ENCODE results near the gene USP48. TPM values are rescaled to one million over a fixed set of nuclear protein-coding genes. Genes with fewer than 3 reads are reported as not detected.

USP48 gene
- polyA plus RNA-seq, 1 experiment: 43.6 TPM

GRCh38 chr1:21759818-21760217 is 23.1 kb downstream of the USP48 start:
- ChIA-PET POLR2A (no interaction called here), CTCF (no interaction called here)
- no peak for DNase-seq (ENCODE audit: low read depth, low spot score)
- Histone ChIP-seq H3K27ac (ENCODE audit: low read depth, low read length) (no peak overlapping the region), H3K27me3 (ENCODE audit: control insufficient read depth, insufficient read depth, low read length) (no peaks in the 10 kb centered on the region), H3K9me3 (ENCODE audit: control insufficient read depth, insufficient read depth, low read length) (no peaks in the 10 kb centered on the region), H3K4me3 (ENCODE audit: low read depth, low read length) (no peak overlapping the region)
- TF ChIP-seq CTCF (IDR thresholded peaks at IDR 0.05; ENCODE audit: low read depth, low read length): no peak

GRCh38 chr1:21759182-21759581 is 23.8 kb downstream of the USP48 start:
- CTCF ChIA-PET: no interaction called here
- no peak for TF ChIP-seq CTCF (IDR thresholded peaks at IDR 0.05; ENCODE audit: low read depth, low read length)
- Histone ChIP-seq H3K9me3 (ENCODE audit: control insufficient read depth, insufficient read depth, low read length) (no peaks in the 10 kb centered on the region), H3K27me3 (ENCODE audit: control insufficient read depth, insufficient read depth, low read length) (no peaks in the 10 kb centered on the region), H3K27ac (ENCODE audit: low read depth, low read length) (no peak overlapping the region), H3K4me3 (ENCODE audit: low read depth, low read length) (no peak overlapping the region)
- POLR2A ChIA-PET: no interaction called here
- no peak for DNase-seq (ENCODE audit: low read depth, low spot score)

- no peak for TF ChIP-seq CTCF (IDR thresholded peaks at IDR 0.05; ENCODE audit: low read depth, low read length)
- Histone ChIP-seq H3K9me3 (ENCODE audit: control insufficient read depth, insufficient read depth, low read length) (no peaks in the 10 kb centered on the region), H3K27me3 (ENCODE audit: control insufficient read depth, insufficient read depth, low read length) (no peaks in the 10 kb centered on the region), H3K4me3 (ENCODE audit: low read depth, low read length) (no peak overlapping the region), H3K27ac (ENCODE audit: low read depth, low read length) (no peak overlapping the region)
- ChIA-PET POLR2A (no interaction called here), CTCF (no interaction called here)
- no peak for DNase-seq (ENCODE audit: low read depth, low spot score)
These were observed 24.3 kb downstream of the USP48 start for GRCh38 chr1:21758614-21759013.

- CTCF ChIA-PET: interaction anchor here (0.7 kb wide), 1 partner anchor 105 kb away, joined by 4 read pairs; no protein-coding TSS in a partner anchor
- Histone ChIP-seq H3K4me3 (ENCODE audit: low read depth, low read length) (no peak overlapping the region), H3K27ac (ENCODE audit: low read depth, low read length) (no peak overlapping the region), H3K27me3 (ENCODE audit: control insufficient read depth, insufficient read depth, low read length) (no peaks in the 10 kb centered on the region), H3K9me3 (ENCODE audit: control insufficient read depth, insufficient read depth, low read length) (no peaks in the 10 kb centered on the region)
- POLR2A ChIA-PET: interaction anchor here (0.6 kb wide), 1 partner anchor 37 kb away, joined by 8 read pairs; no protein-coding TSS in a partner anchor
- no peak for TF ChIP-seq CTCF (IDR thresholded peaks at IDR 0.05; ENCODE audit: low read depth, low read length)
- DNase-seq (ENCODE audit: low read depth, low spot score): no peak
These were observed 26.4 kb downstream of the USP48 start for GRCh38 chr1:21756393-21757089.

GRCh38 chr1:21755067-21755466 is 27.9 kb downstream of the USP48 start:
- ChIA-PET POLR2A (no interaction called here), CTCF (interaction anchor here (0.6 to 0.7 kb wide), 2 partner anchors 17 to 217 kb away, joined by 3 read pairs; no protein-coding TSS in a partner anchor)
- Histone ChIP-seq H3K9me3 (ENCODE audit: control insufficient read depth, insufficient read depth, low read length) (no peaks in the 10 kb centered on the region), H3K27ac (ENCODE audit: low read depth, low read length) (no peak overlapping the region), H3K4me3 (ENCODE audit: low read depth, low read length) (no peak overlapping the region), H3K27me3 (ENCODE audit: control insufficient read depth, insufficient read depth, low read length) (no peaks in the 10 kb centered on the region)
- no peak for DNase-seq (ENCODE audit: low read depth, low spot score)
- no peak for TF ChIP-seq CTCF (IDR thresholded peaks at IDR 0.05; ENCODE audit: low read depth, low read length)

Measured in AG04450 (cell line).